Caco-2 (cell line): ENCODE measurements around the gene AVEN. TPM values are rescaled to one million over a fixed set of nuclear protein-coding genes. Genes with fewer than 3 reads are reported as not detected.

Source experiments
- BruUV-seq: library from RNA; stranded (reverse); fragments of 400-500 nt; replicated peaks from 2 replicates; lab custom pipeline; 2021; lab: Mats Ljungman, UMichigan
- CTCF ChIA-PET: fragments of 300-600 bp; sonication (Branson Sonifier 250); formaldehyde crosslinking; loops from one replicate; lab custom pipeline; 2022; ENCODE audit warnings: antibody characterized with exemption; lab: Charles Lee
- POLR2A ChIA-PET: fragments of 300-600 bp; sonication (Branson Sonifier 250); formaldehyde crosslinking; loops from one replicate; lab custom pipeline; 2022; ENCODE audit warnings: antibody characterized with exemption; lab: Charles Lee
- DNase-seq, 2 experiments: peaks; one replicate each; pipeline versions ENCODE4 v3.0.0 to v3.0.0-alpha.2; 2020 to 2022
- H3K27me3 ChIP-seq: replicated peaks from 2 replicates; pipeline ENCODE4 v1.6.0; 2011; ENCODE audit warnings: low read length; ENCODE audit not compliant: control insufficient read depth, insufficient read depth
- H3K36me3 ChIP-seq: 2 replicates; pipeline ENCODE4 v1.5.1; 2011; ENCODE audit warnings: low read length; ENCODE audit not compliant: control insufficient read depth, insufficient read depth
- H3K4me1 ChIP-seq: fragments of 250-450 bp; sonication (Bioruptor Pico); 2 replicates; pipeline ENCODE4 v1.5.1; 2020; ENCODE audit warnings: mild to moderate bottlenecking
- H3K4me3 ChIP-seq: 2 replicates; pipeline ENCODE4 v1.5.1; 2011; ENCODE audit warnings: low read depth, mild to moderate bottlenecking, control low read depth, low read length
- H3K9me3 ChIP-seq: fragments of 250-450 bp; sonication (Bioruptor Pico); 2 replicates; pipeline ENCODE4 v1.5.1; 2020; ENCODE audit warnings: mild to moderate bottlenecking, moderate library complexity
- H3K27ac Mint-ChIP-seq: one replicate; pipeline ENCODE4 v1.8.0; 2022; ENCODE audit warnings: mixed read lengths; ENCODE audit not compliant: unreplicated experiment
- H3K27me3 Mint-ChIP-seq: one replicate; pipeline ENCODE4 v1.8.0; 2022; ENCODE audit warnings: mixed read lengths; ENCODE audit not compliant: insufficient read depth, unreplicated experiment
- H3K36me3 Mint-ChIP-seq: one replicate; pipeline ENCODE4 v1.8.0; 2022; ENCODE audit warnings: mild to moderate bottlenecking, mixed read lengths; ENCODE audit not compliant: insufficient read depth, unreplicated experiment
- H3K4me1 Mint-ChIP-seq: one replicate; pipeline ENCODE4 v1.8.0; 2022; ENCODE audit warnings: low read depth, mixed read lengths; ENCODE audit not compliant: unreplicated experiment
- H3K4me3 Mint-ChIP-seq: one replicate; pipeline ENCODE4 v1.8.0; 2022; ENCODE audit warnings: mild to moderate bottlenecking, moderate library complexity, mixed read lengths; ENCODE audit not compliant: unreplicated experiment
- H3K9me3 Mint-ChIP-seq: one replicate; pipeline ENCODE4 v1.8.0; 2022; ENCODE audit warnings: mixed read lengths; ENCODE audit not compliant: unreplicated experiment
- CTCF ChIP-seq, 2 experiments: fragments of 200-600 bp in 1 of 2; IDR thresholded peaks; 1 replicate in 1 of 2; 2 replicates in 1 of 2; pipeline versions ENCODE4 v1.5.1 to v1.8.0; 2011 to 2022; ENCODE audit warnings: antibody characterized with exemption in 1 of 2, control low read depth in 1 of 2, inconsistent platforms in 1 of 2, low read depth in 1 of 2, low read length in 1 of 2, mild to moderate bottlenecking in 1 of 2, moderate library complexity in 1 of 2; ENCODE audit not compliant: insufficient read depth in 1 of 2, severe bottlenecking in 1 of 2, unreplicated experiment in 1 of 2
- intact Hi-C: fragments of 100-400 bp; cut with micrococcal nuclease; formaldehyde crosslinking; loops from one replicate; pipeline ENCODE4 v1.10.0; 2022; ENCODE audit not compliant: unreplicated experiment
- total RNA-seq: library from RNA; stranded (reverse); gene quantifications from 2 replicates; pipeline ENCODE4 v1.2.3, GENCODE V29; 2022

Gene AVEN
- total RNA-seq, 1 experiment from 2014 or later = 8.7 TPM

- no peak overlapping the region for H3K27ac Mint-ChIP-seq
- no peak for TF ChIP-seq CTCF (IDR thresholded peaks at IDR 0.05; ENCODE audit: insufficient read depth in 1 of 2, low read depth in 1 of 2, low read length in 1 of 2, severe bottlenecking in 1 of 2, unreplicated experiment in 1 of 2)
- no peaks in the 10 kb centered on the region for H3K36me3 Mint-ChIP-seq
- H3K4me1 Mint-ChIP-seq = peaks cover 7% of the 10 kb centered on the region
- Histone ChIP-seq H3K27me3 (no peaks in the 10 kb centered on the region), H3K4me3 (no peak overlapping the region), H3K9me3 (no peaks in the 10 kb centered on the region; the same call in 1 of the 2 replicates), H3K4me1 (no peaks in the 10 kb centered on the region), H3K36me3 (no peaks in the 10 kb centered on the region)
- CTCF ChIA-PET = interaction anchor here (0.6 kb wide), 1 partner anchor 39 kb away, joined by 4 read pairs; no protein-coding TSS in a partner anchor
- intact Hi-C loops = no loop called here
- DNase-seq = peak in 1 of 2 experiments; percentile 33
- BruUV-seq = no TSS peak
- POLR2A ChIA-PET = no interaction called here
- peaks cover 3% of the 10 kb centered on the region for H3K27me3 Mint-ChIP-seq
- H3K4me3 Mint-ChIP-seq = no peak overlapping the region
- H3K9me3 Mint-ChIP-seq = peaks cover 28% of the 10 kb centered on the region
Measured at GRCh38 chr15:34049112-34049511, 10.1 kb upstream of the AVEN start.

- H3K27me3 Mint-ChIP-seq = peaks cover 3% of the 10 kb centered on the region
Measured at GRCh38 chr15:34047893-34048775, 9.1 kb upstream of the AVEN start.

More at GRCh38 chr15:34047893-34048775, 9.1 kb upstream of the AVEN start:
- H3K36me3 ChIP-seq = no peaks in the 10 kb centered on the region
- Mint-ChIP-seq H3K4me3 (no peak overlapping the region), H3K4me1 (peaks cover 7% of the 10 kb centered on the region), H3K27ac (no peak overlapping the region), H3K36me3 (no peaks in the 10 kb centered on the region), H3K9me3 (peaks cover 28% of the 10 kb centered on the region)
- intact Hi-C loops = no loop called here
- DNase-seq = no peak
- BruUV-seq = no TSS peak
- no peaks in the 10 kb centered on the region; the same call in 1 of the 2 replicates for H3K9me3 ChIP-seq
- no peak for TF ChIP-seq CTCF (IDR thresholded peaks at IDR 0.05; ENCODE audit: insufficient read depth in 1 of 2, low read depth in 1 of 2, low read length in 1 of 2, severe bottlenecking in 1 of 2, unreplicated experiment in 1 of 2)
- H3K4me1 ChIP-seq = no peaks in the 10 kb centered on the region
- no peak overlapping the region for H3K4me3 ChIP-seq
- H3K27me3 ChIP-seq = no peaks in the 10 kb centered on the region
- CTCF ChIA-PET = interaction anchor here (1.6 kb wide), 1 partner anchor 11 kb away, joined by 3 read pairs; no protein-coding TSS in a partner anchor
- POLR2A ChIA-PET = interaction anchor here (0.5 kb wide), 2 partner anchors 10 to 194 kb away, joined by 3 to 4 read pairs; no protein-coding TSS in a partner anchor
